SK-N-SH (cell line): ENCODE measurements around the gene CCDC57. TPM values are rescaled to one million over a fixed set of nuclear protein-coding genes. Genes with fewer than 3 reads are reported as not detected.

Experiments
- CTCF ChIA-PET: fragments of 300-600, 350-600 bp; formaldehyde crosslinking; extraction: SDS; loops from one replicate; lab custom pipeline; 2021; lab: Yijun Ruan, JAX
- POLR2A ChIA-PET: fragments of 350-600 bp; sonication (Branson Sonifier 250); formaldehyde crosslinking; extraction: SDS; loops from one replicate; lab custom pipeline; 2020; ENCODE audit warnings: antibody characterized with exemption, inconsistent platforms; lab: Yijun Ruan, JAX
- DNase-seq: peaks from one replicate; pipeline ENCODE4 v3.0.0; 2012
- H2AFZ ChIP-seq: fragments of 200-600 bp; sonication (generic); 2 replicates; pipeline ENCODE4 v1.8.1; 2016; ENCODE audit warnings: antibody characterized with exemption, mild to moderate bottlenecking, low read depth
- H3F3A ChIP-seq: fragments of 200-600 bp; sonication (generic); replicated peaks from 2 replicates; pipeline ENCODE3; 2016; ENCODE audit warnings: antibody characterized with exemption, mild to moderate bottlenecking; ENCODE audit not compliant: insufficient read depth
- H3K27ac ChIP-seq, 2 experiments: fragments of 200-500 bp in 1 of 2; fragments of 200-600 bp in 1 of 2; sonication (Bioruptor generic) in 1 of 2; sonication (generic), shearing (Covaris generic) in 1 of 2; 2 replicates each; pipeline versions ENCODE4 v1.5.1 to v1.6.1; 2014 to 2016; ENCODE audit warnings: low read depth in 2 of 2, inconsistent platforms in 1 of 2, low read length in 1 of 2, mild to moderate bottlenecking in 1 of 2, mixed read lengths in 1 of 2
- H3K27me3 ChIP-seq: fragments of 200-600 bp; sonication (generic), shearing (Covaris generic); 2 replicates; pipeline ENCODE4 v1.6.1; 2016; ENCODE audit warnings: mixed run types; ENCODE audit not compliant: insufficient read depth
- H3K36me3 ChIP-seq, 2 experiments: fragments of 200-500 bp in 1 of 2; fragments of 200-600 bp in 1 of 2; sonication (Bioruptor generic) in 1 of 2; sonication (generic) in 1 of 2; replicated peaks in 1 of 2; 2 replicates each; pipeline versions ENCODE3 to v1.5.1; 2014 to 2016; ENCODE audit warnings: low read length in 1 of 2, mild to moderate bottlenecking in 1 of 2; ENCODE audit not compliant: insufficient read depth in 2 of 2, control insufficient read depth in 1 of 2
- H3K4me1 ChIP-seq, 2 experiments: fragments of 200-500 bp in 1 of 2; fragments of 200-600 bp in 1 of 2; sonication (Bioruptor generic) in 1 of 2; sonication (generic), shearing (Covaris generic) in 1 of 2; 2 replicates each; pipeline versions ENCODE4 v1.5.1 to v1.6.1; 2014 to 2016; ENCODE audit warnings: low read depth in 1 of 2, low read length in 1 of 2, mixed run types in 1 of 2; ENCODE audit not compliant: insufficient read depth in 2 of 2, control insufficient read depth in 1 of 2
- H3K4me2 ChIP-seq: fragments of 200-600 bp; sonication (generic), shearing (Covaris generic); 2 replicates; pipeline ENCODE4 v1.6.1; 2017; ENCODE audit warnings: mixed run types
- H3K4me3 ChIP-seq, 2 experiments: fragments of 200-500 bp in 1 of 2; fragments of 200-600 bp in 1 of 2; sonication (Bioruptor generic) in 1 of 2; sonication (generic), shearing (Covaris generic) in 1 of 2; 2 replicates each; pipeline versions ENCODE4 v1.5.1 to v1.8.1; 2014 to 2016; ENCODE audit warnings: low read depth in 2 of 2, inconsistent platforms in 1 of 2, low read length in 1 of 2, mild to moderate bottlenecking in 1 of 2, mixed read lengths in 1 of 2, moderate library complexity in 1 of 2
- H3K79me2 ChIP-seq: fragments of 200-600 bp; sonication (generic); 2 replicates; pipeline ENCODE4 v1.8.1; 2017; ENCODE audit warnings: mild to moderate bottlenecking; ENCODE audit not compliant: insufficient read depth
- H3K9ac ChIP-seq: fragments of 200-600 bp; sonication (generic); 2 replicates; pipeline ENCODE4 v1.6.1; 2017; ENCODE audit warnings: mixed run types
- H3K9me2 ChIP-seq: fragments of 200-600 bp; sonication (generic); 2 replicates; pipeline ENCODE4 v1.6.1; 2017; ENCODE audit warnings: mixed run types
- H3K9me3 ChIP-seq: fragments of 200-600 bp; sonication (generic); 2 replicates; pipeline ENCODE4 v1.6.1; 2017; ENCODE audit warnings: mixed run types, mild to moderate bottlenecking, moderate library complexity
- H4K20me1 ChIP-seq: fragments of 200-600 bp; sonication (generic); 2 replicates; pipeline ENCODE4 v1.6.1; 2017; ENCODE audit warnings: mild to moderate bottlenecking, mixed run types; ENCODE audit not compliant: insufficient read depth
- CTCF ChIP-seq: fragments of 200-600 bp; sonication (generic); IDR thresholded peaks from 2 replicates; pipeline ENCODE4 v1.6.1; 2017; ENCODE audit warnings: antibody characterized with exemption, mild to moderate bottlenecking, moderate library complexity
- ELF1 ChIP-seq: IDR thresholded peaks from 2 replicates; pipeline ENCODE4 v1.4.0; 2012
- EP300 ChIP-seq, 2 experiments: IDR thresholded peaks; 2 replicates each; pipeline versions ENCODE4 v1.4.0 to v1.6.1; 2012; ENCODE audit warnings: borderline replicate concordance in 1 of 2, low read depth in 1 of 2, low read length in 1 of 2
- FOSL2 ChIP-seq: IDR thresholded peaks from 2 replicates; pipeline ENCODE4 v1.4.0; 2012; ENCODE audit warnings: low read depth, mild to moderate bottlenecking, moderate library complexity, borderline replicate concordance
- FOXJ3 ChIP-seq: sonication (generic); formaldehyde crosslinking; IDR thresholded peaks from 2 replicates; pipeline ENCODE4 v1.5.1; 2020; ENCODE audit warnings: mild to moderate bottlenecking, missing genetic modification reagents
- GABPA ChIP-seq: IDR thresholded peaks from 2 replicates; pipeline ENCODE4 v1.4.0; 2012; ENCODE audit warnings: low read depth, mild to moderate bottlenecking
- GATA2 ChIP-seq: sonication (generic); formaldehyde crosslinking; IDR thresholded peaks from 2 replicates; pipeline ENCODE4 v1.5.0; 2020; ENCODE audit warnings: mild to moderate bottlenecking, missing genetic modification reagents
- IRF3 ChIP-seq: fragments of 150-350 bp; IDR thresholded peaks from 2 replicates; pipeline ENCODE4 v1.6.1; 2016; ENCODE audit warnings: mild to moderate bottlenecking, low read depth, low read length
- MAX ChIP-seq: IDR thresholded peaks from 2 replicates; pipeline ENCODE4 v1.4.0; 2012; ENCODE audit warnings: low read depth
- NFIC ChIP-seq: IDR thresholded peaks from 2 replicates; pipeline ENCODE4 v1.4.0; 2012; ENCODE audit warnings: borderline replicate concordance
- RAD21 ChIP-seq: IDR thresholded peaks from 2 replicates; pipeline ENCODE4 v1.6.1; 2012; ENCODE audit warnings: mild to moderate bottlenecking, low read length
- REST ChIP-seq: IDR thresholded peaks from 2 replicates; pipeline ENCODE4 v1.6.1; 2012; ENCODE audit warnings: mild to moderate bottlenecking, low read depth, low read length, moderate library complexity
- SIN3A ChIP-seq: IDR thresholded peaks from 2 replicates; pipeline ENCODE4 v1.6.1; 2012; ENCODE audit warnings: low read depth, mild to moderate bottlenecking, low read length, moderate library complexity, borderline replicate concordance
- SMC3 ChIP-seq: IDR thresholded peaks from 2 replicates; pipeline ENCODE4 v1.6.1; 2012; ENCODE audit warnings: low read depth, low read length, improper control_type of control experiment
- TAF1 ChIP-seq: IDR thresholded peaks from 2 replicates; pipeline ENCODE4 v1.6.1; 2012; ENCODE audit warnings: low read depth, mild to moderate bottlenecking, low read length, moderate library complexity, borderline replicate concordance
- TEAD4 ChIP-seq: IDR thresholded peaks from 2 replicates; pipeline ENCODE4 v1.4.0; 2012; ENCODE audit warnings: mild to moderate bottlenecking, borderline replicate concordance; ENCODE audit not compliant: insufficient read depth
- WGBS: methylation state at CpG from one replicate; pipeline ENCODE4 v1.1.6; 2017; ENCODE audit warnings: low lambda C conversion rate; 5-methylcytosine and 5-hydroxymethylcytosine counted together
- polyA plus RNA-seq, 3 experiments: library from polyadenylated mRNA; depleted of rRNA; stranded (reverse); fragments of >200 nt; gene quantifications; 2 replicates each; pipeline ENCODE4 v1.2.3, GENCODE V29; 2012

CCDC57 gene
- polyA plus RNA-seq, 1 of the 3 experiments (the other 2 are of a cell fraction): 68.6 TPM

DNA sequence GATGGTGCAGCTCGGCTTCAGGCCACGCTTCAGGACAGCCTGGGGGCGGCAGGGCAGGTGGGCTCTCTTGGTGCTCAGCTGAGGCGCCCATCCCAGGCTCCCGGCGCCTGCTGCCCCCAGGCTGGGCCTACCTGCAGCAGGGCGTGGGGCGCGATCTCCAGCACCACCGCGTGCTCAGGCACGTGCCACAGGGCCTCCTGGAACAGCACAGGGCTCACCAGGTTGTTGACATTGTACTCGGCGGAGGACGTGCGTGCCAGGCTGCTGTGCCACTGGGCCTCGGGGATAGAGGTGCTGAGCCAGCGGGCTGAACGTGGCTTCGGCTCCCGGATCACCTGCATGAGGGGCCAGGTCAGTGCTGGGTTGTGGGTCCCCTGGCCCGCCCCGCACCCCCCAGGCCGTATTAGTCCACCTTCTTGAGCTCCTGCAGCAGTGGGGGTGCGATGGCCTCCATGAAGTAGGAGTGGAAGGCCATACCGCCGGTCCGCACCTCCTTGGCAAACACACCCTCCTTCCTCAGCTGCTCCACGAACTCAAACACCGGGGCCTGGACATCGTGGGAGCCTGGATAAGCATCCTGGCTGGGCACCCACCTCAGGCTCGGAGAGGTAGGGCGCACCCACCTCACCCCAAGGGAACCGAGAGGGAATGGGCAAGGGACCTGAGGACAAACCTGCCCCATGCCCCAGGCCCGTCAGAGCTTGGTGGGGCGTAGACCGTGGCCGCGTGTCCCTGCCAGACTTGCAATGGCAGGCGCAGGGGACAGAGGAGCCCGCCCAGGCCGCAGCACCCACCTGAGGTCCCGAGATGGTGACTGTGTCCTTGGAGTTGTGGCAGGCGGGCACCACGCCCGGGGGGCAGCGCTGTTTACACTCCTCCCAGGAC lies 123.6 kb downstream of the CCDC57 start:
- 98% methylated on average over 37 of the region's 47 CpGs for WGBS
- Histone ChIP-seq H3K9me2 (no peaks in the 10 kb centered on the region), H3K36me3 (peaks cover 26 to 99% of the 10 kb centered on the region in 2 experiments), H3K79me2 (peaks cover 5% of the 10 kb centered on the region; the same call in 1 of the 2 replicates), H3F3A (no peaks in the 10 kb centered on the region), H3K4me3 (no peak overlapping the region), H3K9ac (no peak overlapping the region), H3K9me3 (no peaks in the 10 kb centered on the region), H3K4me2 (no peak overlapping the region)
- CTCF ChIA-PET: interaction anchor here (0.7 to 4.3 kb wide), 5 partner anchors 10 to 129 kb away, joined by 3 to 22 read pairs (median 4); partner anchors contain the start of gene FASN
- TF ChIP-seq EP300 (IDR thresholded peaks at IDR 0.05; ENCODE audit: borderline replicate concordance in 1 of 2, low read depth in 1 of 2, low read length in 1 of 2) (no peak), REST (no peak), GATA2 (CRISPR knock-in tag) (no peak), IRF3 (no peak), TAF1 (no peak), FOXJ3 (CRISPR knock-in tag) (no peak), SIN3A (no peak), GABPA (no peak), MAX (no peak), RAD21 (no peak), FOSL2 (no peak), NFIC (no peak), CTCF (no peak), ELF1 (no peak), SMC3 (no peak), TEAD4 (no peak)
- TF ChIP-seq, all 33 proteins: peak for 0
- no peak for DNase-seq
- H3K4me1 ChIP-seq: no peaks in the 10 kb centered on the region
- H4K20me1 ChIP-seq: no peaks in the 10 kb centered on the region
- H2AFZ ChIP-seq: no peak overlapping the region
- H3K27me3 ChIP-seq: no peaks in the 10 kb centered on the region
- no peak overlapping the region for H3K27ac ChIP-seq
- POLR2A ChIA-PET: interaction anchor here (1.8 kb wide), 1 partner anchor 13 kb away, joined by 5 read pairs; no protein-coding TSS in a partner anchor
